K562 (cell line): ENCODE results near the gene DMXL1. TPM values are rescaled to one million over a fixed set of nuclear protein-coding genes. Genes with fewer than 3 reads are reported as not detected.

ENCODE experiments used
- ASH1L ChIP-seq: fragments of 450-650 bp; IDR thresholded peaks from 2 replicates; pipeline ENCODE4 v1.6.1; 2018; ENCODE audit warnings: borderline replicate concordance, mild to moderate bottlenecking, low read depth; ENCODE audit not compliant: partially characterized antibody
- CCAR2 ChIP-seq: fragments of 200-400 bp; formaldehyde crosslinking; IDR thresholded peaks from 2 replicates; pipeline ENCODE4 v1.6.1; 2017; ENCODE audit warnings: mild to moderate bottlenecking, low read depth, low read length
- CHCHD3 ChIP-seq: fragments of 250-450 bp; sonication (Bioruptor Pico); IDR thresholded peaks from 2 replicates; pipeline ENCODE4 v2.1.2; 2022; ENCODE audit warnings: mild to moderate bottlenecking
- E2F3 ChIP-seq: fragments of 250-450 bp; sonication (Bioruptor Pico); IDR thresholded peaks from 2 replicates; pipeline ENCODE4 v1.4.0; 2020; ENCODE audit warnings: mild to moderate bottlenecking
- ETV5 ChIP-seq: sonication (generic); formaldehyde crosslinking; IDR thresholded peaks from 2 replicates; pipeline ENCODE4 v1.4.0; 2020; ENCODE audit warnings: low read depth, mild to moderate bottlenecking, missing genetic modification reagents
- HCFC1 ChIP-seq: IDR thresholded peaks from 2 replicates; pipeline ENCODE4 v1.6.1; 2012; ENCODE audit warnings: low read depth, low read length, improper control_type of control experiment
- HNRNPUL1 ChIP-seq: fragments of 200-400 bp; formaldehyde crosslinking; IDR thresholded peaks from 2 replicates; pipeline ENCODE4 v1.6.1; 2017; ENCODE audit warnings: low read length
- KDM5B ChIP-seq: fragments of 200-600 bp; sonication (generic); IDR thresholded peaks from 2 replicates; pipeline ENCODE4 v1.6.1; 2012; ENCODE audit warnings: low read depth, mild to moderate bottlenecking, moderate library complexity, low read length, control low read depth, inconsistent platforms; ENCODE audit not compliant: insufficient replicate concordance
- MAZ ChIP-seq, 2 experiments: fragments of 450-650 bp in 1 of 2; sonication (generic) in 1 of 2; formaldehyde crosslinking; IDR thresholded peaks in 1 of 2; conservative IDR thresholded peaks in 1 of 2; 2 replicates each; pipeline versions ENCODE4 v1.4.0 to v1.5.0; 2020; ENCODE audit warnings: mild to moderate bottlenecking in 1 of 2, missing genetic modification reagents in 1 of 2
- MEIS2 ChIP-seq: fragments of 450-650 bp; IDR thresholded peaks from 2 replicates; pipeline ENCODE4 v1.6.1; 2014; ENCODE audit warnings: mild to moderate bottlenecking; ENCODE audit not compliant: partially characterized antibody
- MYNN ChIP-seq, 2 experiments: sonication (generic); formaldehyde crosslinking in 1 of 2; IDR thresholded peaks; 2 replicates each; pipeline versions ENCODE4 v1.5.0 to v1.6.1; 2016 to 2020; ENCODE audit warnings: antibody characterized with exemption in 1 of 2, missing genetic modification reagents in 1 of 2
- PHF21A ChIP-seq: fragments of 450-650 bp; IDR thresholded peaks from 2 replicates; pipeline ENCODE4 v1.6.1; 2017; ENCODE audit warnings: low read depth, borderline replicate concordance
- POLR2AphosphoS5 ChIP-seq: IDR thresholded peaks from 2 replicates; pipeline ENCODE4 v1.6.1; 2011; ENCODE audit warnings: mild to moderate bottlenecking, low read depth, low read length, moderate library complexity; ENCODE audit not compliant: control insufficient read depth, insufficient read depth
- POLR3G ChIP-seq: IDR thresholded peaks from 2 replicates; pipeline ENCODE4 v1.6.1; 2011; ENCODE audit not compliant: insufficient read length, insufficient replicate concordance; ENCODE audit errors: extremely low read depth
- SMAD4 ChIP-seq: fragments of 250-450 bp; sonication (Bioruptor Pico); conservative IDR thresholded peaks from 2 replicates; pipeline ENCODE4 v1.8.0; 2021; ENCODE audit warnings: inconsistent platforms, mild to moderate bottlenecking, moderate library complexity
- SMC3 ChIP-seq: conservative IDR thresholded peaks from 2 replicates; pipeline ENCODE4 v1.6.1; 2011; ENCODE audit warnings: low read depth, low read length, improper control_type of control experiment; ENCODE audit not compliant: insufficient read depth
- STAT5B ChIP-seq: fragments of 250-450 bp; sonication (Bioruptor Pico); IDR thresholded peaks from 2 replicates; pipeline ENCODE4 v1.8.0; 2021; ENCODE audit warnings: mild to moderate bottlenecking, inconsistent platforms
- YY1 ChIP-seq, 3 experiments: IDR thresholded peaks; 2 replicates each; pipeline ENCODE4 v1.6.1; 2011; ENCODE audit warnings: low read length in 2 of 3, mild to moderate bottlenecking in 2 of 3, moderate library complexity in 2 of 3, borderline replicate concordance in 1 of 3, control low read depth in 1 of 3, low read depth in 1 of 3; ENCODE audit not compliant: insufficient read depth in 3 of 3, insufficient replicate concordance in 2 of 3, control insufficient read depth in 1 of 3, insufficient read length in 1 of 3; ENCODE audit errors: extremely low read depth in 1 of 3
- ZBTB7A ChIP-seq: IDR thresholded peaks from 2 replicates; pipeline ENCODE4 v1.6.1; 2011; ENCODE audit warnings: low read depth, mild to moderate bottlenecking, low read length, moderate library complexity, borderline replicate concordance; ENCODE audit not compliant: control insufficient read depth
- polyA plus RNA-seq, 8 experiments: library from polyadenylated mRNA; depleted of rRNA in 4 of 8; stranded (reverse) in 5 of 8; unstranded in 3 of 8; fragments of >200 nt; fragmentation: Nextera tagmentation in 2 of 8; fragmentation: Illumina TruSeq in 1 of 8; extraction: Ambion mirVana in 2 of 8; extraction: Trizol in 1 of 8; gene quantifications; 2 replicates each; pipeline versions ENCODE4 v1.2.1 to v1.2.3, GENCODE V29; 2011 to 2014; ENCODE audit warnings: inconsistent platforms in 1 of 8, missing spikeins in 1 of 8
- total RNA-seq, 7 experiments: library from RNA; depleted of rRNA in 6 of 7; stranded (reverse); fragments of >200 nt in 6 of 7; fragmentation: Illumina TruSeq in 2 of 7; extraction: Trizol in 2 of 7; gene quantifications; 2 replicates each; pipeline versions ENCODE4 v1.2.1 to v1.2.3, GENCODE V29; 2011 to 2021; ENCODE audit warnings: low replicate concordance in 1 of 7
- TF ChIP-seq, protein P1 (sequence below), 2 experiments: fragments of 450-650 bp in 1 of 2; sonication (generic) in 1 of 2; formaldehyde crosslinking; conservative IDR thresholded peaks; 2 replicates each; pipeline versions ENCODE4 v1.4.0 to v1.8.1; 2020 to 2022; ENCODE audit warnings: mild to moderate bottlenecking in 1 of 2, missing genetic modification reagents in 1 of 2
- TF ChIP-seq, protein P2 (sequence below): sonication (generic); formaldehyde crosslinking; IDR thresholded peaks from 2 replicates; pipeline ENCODE4 v1.8.0; 2022; ENCODE audit warnings: mild to moderate bottlenecking, low read depth, missing genetic modification reagents
- TF ChIP-seq, protein P3 (sequence below): sonication (generic); formaldehyde crosslinking; IDR thresholded peaks from 2 replicates; pipeline ENCODE4 v1.9.0; 2022; ENCODE audit warnings: mild to moderate bottlenecking, missing genetic modification reagents
- TF ChIP-seq, protein P4 (sequence below): sonication (generic); formaldehyde crosslinking; IDR thresholded peaks from 2 replicates; pipeline ENCODE4 v1.9.0; 2022; ENCODE audit warnings: mild to moderate bottlenecking, missing genetic modification reagents

DMXL1 gene
- total and polyA plus RNA-seq, 9 of the 15 experiments (the other 6 are each of a cell fraction or from before 2014, with no cell fraction given): 8.3 to 40.3 (median 30.6) TPM

DNA sequence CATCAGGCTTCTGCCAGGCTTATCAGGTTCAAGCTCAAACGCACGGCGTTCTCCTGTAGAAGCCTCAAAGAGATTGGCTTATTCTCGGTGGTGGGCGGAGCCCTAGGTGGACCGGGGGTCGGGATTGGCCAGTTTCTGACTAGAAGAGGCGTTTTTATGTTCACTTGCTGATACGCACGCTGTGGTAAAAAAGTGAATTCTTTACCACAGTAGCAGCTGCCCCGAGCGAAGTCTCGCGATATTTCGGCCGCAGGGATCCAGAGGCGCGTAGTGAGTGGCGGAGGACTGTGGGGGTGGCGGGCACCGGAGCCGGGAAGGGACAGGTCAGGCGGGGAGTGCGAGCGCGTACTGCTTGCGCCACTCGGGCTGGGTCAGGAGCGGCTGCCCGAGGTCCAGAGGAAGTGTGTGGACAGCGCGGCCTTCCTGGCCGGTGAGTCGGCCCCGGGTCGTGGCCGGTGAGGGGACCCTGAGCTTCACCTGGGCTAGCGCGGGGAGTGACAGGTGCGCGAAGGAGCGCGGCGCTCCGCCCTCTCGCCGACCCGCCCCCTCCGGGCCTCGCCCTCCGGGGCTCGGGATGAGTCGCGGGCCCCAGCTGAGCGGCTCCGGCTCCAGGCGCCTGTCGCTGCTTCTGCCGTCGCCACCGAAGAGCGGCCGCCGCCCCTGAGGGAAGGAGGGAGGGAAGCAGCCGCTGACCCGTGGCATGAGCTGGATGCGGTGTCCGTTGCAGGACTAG is at the start of gene DMXL1 (continued):
- TF ChIP-seq HCFC1 (peak; percentile 45), ASH1L (peak; percentile 85), MYNN (IDR thresholded peaks at IDR 0.05) (peak; percentile 22; the same call in 1 of the 2 replicates), MYNN (CRISPR knock-in tag; IDR thresholded peaks at IDR 0.05) (no peak), STAT5B (no peak), CHCHD3 (CRISPR knock-in tag) (no peak), CCAR2 (no peak), MEIS2 (peak; percentile 42), HNRNPUL1 (no peak), POLR2AphosphoS5 (0 out of 2 replicates have a peak, but pooled peaks have one; percentile 86), SMC3 (no peak), ZBTB7A (peak; percentile 71; the same call in 1 of the 2 replicates), SMAD4 (CRISPR knock-in tag) (peak; percentile 42; the same call in 1 of the 2 replicates), POLR3G (no peak), E2F3 (peak; percentile 57; the same call in 1 of the 2 replicates), YY1 (IDR thresholded peaks at IDR 0.05; ENCODE audit: borderline replicate concordance in 1 of 3, control insufficient read depth in 1 of 3, extremely low read depth in 1 of 3, insufficient read depth in 3 of 3, insufficient read length in 1 of 3, insufficient replicate concordance in 2 of 3, low read depth in 1 of 3, low read length in 2 of 3) (peak in 1 of 3 experiments; percentile 35), MAZ (CRISPR knock-in tag; conservative IDR thresholded peaks at IDR 0.05 in 1 of 2, IDR thresholded peaks at IDR 0.05 in 1 of 2) (peak; percentile 86 to 89), ETV5 (CRISPR knock-in tag) (peak; percentile 65; the same call in 1 of the 2 replicates), PHF21A (0 out of 2 replicates have a peak, but pooled peaks have one; percentile 14), KDM5B (peak; percentile 86)
- TF ChIP-seq, protein P1, sequence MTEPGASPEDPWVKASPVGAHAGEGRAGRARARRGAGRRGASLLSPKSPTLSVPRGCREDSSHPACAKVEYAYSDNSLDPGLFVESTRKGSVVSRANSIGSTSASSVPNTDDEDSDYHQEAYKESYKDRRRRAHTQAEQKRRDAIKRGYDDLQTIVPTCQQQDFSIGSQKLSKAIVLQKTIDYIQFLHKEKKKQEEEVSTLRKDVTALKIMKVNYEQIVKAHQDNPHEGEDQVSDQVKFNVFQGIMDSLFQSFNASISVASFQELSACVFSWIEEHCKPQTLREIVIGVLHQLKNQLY (CRISPR knock-in tag; conservative IDR thresholded peaks at IDR 0.05): no peak
- TF ChIP-seq, protein P2, sequence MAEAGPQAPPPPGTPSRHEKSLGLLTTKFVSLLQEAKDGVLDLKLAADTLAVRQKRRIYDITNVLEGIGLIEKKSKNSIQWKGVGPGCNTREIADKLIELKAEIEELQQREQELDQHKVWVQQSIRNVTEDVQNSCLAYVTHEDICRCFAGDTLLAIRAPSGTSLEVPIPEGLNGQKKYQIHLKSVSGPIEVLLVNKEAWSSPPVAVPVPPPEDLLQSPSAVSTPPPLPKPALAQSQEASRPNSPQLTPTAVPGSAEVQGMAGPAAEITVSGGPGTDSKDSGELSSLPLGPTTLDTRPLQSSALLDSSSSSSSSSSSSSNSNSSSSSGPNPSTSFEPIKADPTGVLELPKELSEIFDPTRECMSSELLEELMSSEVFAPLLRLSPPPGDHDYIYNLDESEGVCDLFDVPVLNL (CRISPR knock-in tag): peak; percentile 31; the same call in 1 of the 2 replicates
- TF ChIP-seq, protein P3, sequence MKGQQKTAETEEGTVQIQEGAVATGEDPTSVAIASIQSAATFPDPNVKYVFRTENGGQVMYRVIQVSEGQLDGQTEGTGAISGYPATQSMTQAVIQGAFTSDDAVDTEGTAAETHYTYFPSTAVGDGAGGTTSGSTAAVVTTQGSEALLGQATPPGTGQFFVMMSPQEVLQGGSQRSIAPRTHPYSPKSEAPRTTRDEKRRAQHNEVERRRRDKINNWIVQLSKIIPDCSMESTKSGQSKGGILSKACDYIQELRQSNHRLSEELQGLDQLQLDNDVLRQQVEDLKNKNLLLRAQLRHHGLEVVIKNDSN (CRISPR knock-in tag): peak; percentile 55
- TF ChIP-seq, protein P4, sequence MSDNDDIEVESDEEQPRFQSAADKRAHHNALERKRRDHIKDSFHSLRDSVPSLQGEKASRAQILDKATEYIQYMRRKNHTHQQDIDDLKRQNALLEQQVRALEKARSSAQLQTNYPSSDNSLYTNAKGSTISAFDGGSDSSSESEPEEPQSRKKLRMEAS (CRISPR knock-in tag): peak; percentile 66
